GM12878 (cell line): Measurements from ENCODE around the gene PPL. TPM values are rescaled to one million over a fixed set of nuclear protein-coding genes. Genes with fewer than 3 reads are reported as not detected.

Source experiments
- ASH2L ChIP-seq: fragments of 300-600, 200-600 bp; sonication (generic); IDR thresholded peaks from 2 replicates; pipeline ENCODE4 v1.6.1; 2017; ENCODE audit warnings: low read depth, mild to moderate bottlenecking, borderline replicate concordance
- ATF2 ChIP-seq: IDR thresholded peaks from 2 replicates; pipeline ENCODE4 v1.6.1; 2012; ENCODE audit warnings: low read length, inconsistent platforms
- ATF7 ChIP-seq: fragments of 450-650 bp; IDR thresholded peaks from 2 replicates; pipeline ENCODE4 v1.6.1; 2016; ENCODE audit warnings: low read depth, mild to moderate bottlenecking
- BHLHE40 ChIP-seq, 2 experiments: fragments of 450-650 bp in 1 of 2; IDR thresholded peaks; 2 replicates each; pipeline ENCODE4 v1.6.1; 2011 to 2017; ENCODE audit warnings: low read depth in 2 of 2, borderline replicate concordance in 1 of 2, improper control_type of control experiment in 1 of 2, low read length in 1 of 2, mild to moderate bottlenecking in 1 of 2
- CREB1 ChIP-seq: IDR thresholded peaks from 2 replicates; pipeline ENCODE4 v1.6.1; 2012; ENCODE audit warnings: low read depth, mild to moderate bottlenecking, inconsistent platforms
- E2F4 ChIP-seq: IDR thresholded peaks from 2 replicates; pipeline ENCODE4 v1.6.1; 2012; ENCODE audit warnings: low read depth, low read length, improper control_type of control experiment
- EP300 ChIP-seq, 2 experiments: fragments of 150-350 bp in 1 of 2; IDR thresholded peaks; 2 replicates each; pipeline ENCODE4 v1.6.1; 2011 to 2012; ENCODE audit warnings: low read depth in 2 of 2, low read length in 2 of 2, borderline replicate concordance in 1 of 2, improper control_type of control experiment in 1 of 2, inconsistent platforms in 1 of 2; ENCODE audit not compliant: control insufficient read depth in 1 of 2
- EZH2 ChIP-seq: IDR thresholded peaks from 2 replicates; pipeline ENCODE4 v1.6.1; 2012; ENCODE audit warnings: low read depth, mild to moderate bottlenecking, control low read depth, inconsistent platforms, low read length, borderline replicate concordance; ENCODE audit not compliant: control insufficient read depth
- HDAC2 ChIP-seq: fragments of 200-600 bp; sonication (generic); IDR thresholded peaks from 2 replicates; pipeline ENCODE4 v1.6.1; 2017
- LARP7 ChIP-seq: fragments of 450-650 bp; IDR thresholded peaks from 2 replicates; pipeline ENCODE4 v1.6.1; 2017; ENCODE audit warnings: mild to moderate bottlenecking
- MEF2A ChIP-seq: IDR thresholded peaks from 2 replicates; pipeline ENCODE4 v1.6.1; 2011; ENCODE audit warnings: low read depth, mild to moderate bottlenecking, low read length, moderate library complexity; ENCODE audit not compliant: insufficient read depth
- MTA2 ChIP-seq: fragments of 450-650 bp; IDR thresholded peaks from 2 replicates; pipeline ENCODE4 v1.6.1; 2016; ENCODE audit warnings: low read depth, mild to moderate bottlenecking, moderate library complexity
- MYB ChIP-seq: fragments of 150-350 bp; IDR thresholded peaks from 2 replicates; pipeline ENCODE4 v1.6.1; 2014; ENCODE audit warnings: mild to moderate bottlenecking, low read depth, low read length, borderline replicate concordance
- NBN ChIP-seq: fragments of 450-650 bp; IDR thresholded peaks from 2 replicates; pipeline ENCODE4 v1.6.1; 2016
- NR2C2 ChIP-seq: IDR thresholded peaks from 2 replicates; pipeline ENCODE4 v1.6.1; 2011; ENCODE audit warnings: borderline replicate concordance, low read depth; ENCODE audit not compliant: control insufficient read depth, insufficient read length
- NR2F1 ChIP-seq: fragments of 450-650 bp; conservative IDR thresholded peaks from 2 replicates; pipeline ENCODE4 v1.6.1; 2017; ENCODE audit warnings: mild to moderate bottlenecking
- PML ChIP-seq: IDR thresholded peaks from 2 replicates; pipeline ENCODE4 v1.6.1; 2012; ENCODE audit warnings: low read length, inconsistent platforms
- POLR2AphosphoS2 ChIP-seq: IDR thresholded peaks from 2 replicates; pipeline ENCODE4 v1.6.1; 2011; ENCODE audit warnings: low read depth, mild to moderate bottlenecking, low read length, improper control_type of control experiment, moderate library complexity
- POU2F2 ChIP-seq: IDR thresholded peaks from 3 replicates; pipeline ENCODE4 v1.6.1; 2011; ENCODE audit warnings: low read depth, mild to moderate bottlenecking, low read length, borderline replicate concordance
- REST ChIP-seq: IDR thresholded peaks from 2 replicates; pipeline ENCODE4 v1.6.1; 2012; ENCODE audit warnings: mild to moderate bottlenecking, low read depth, low read length
- SIN3A ChIP-seq: IDR thresholded peaks from 2 replicates; pipeline ENCODE4 v1.6.1; 2012; ENCODE audit warnings: low read depth, low read length, improper control_type of control experiment
- SIX5 ChIP-seq: IDR thresholded peaks from 2 replicates; pipeline ENCODE4 v1.6.1; 2011; ENCODE audit warnings: mild to moderate bottlenecking, low read depth, low read length, moderate library complexity; ENCODE audit not compliant: severe bottlenecking
- ZNF384 ChIP-seq: IDR thresholded peaks from 2 replicates; pipeline ENCODE4 v1.6.1; 2012; ENCODE audit warnings: low read depth, mild to moderate bottlenecking, low read length, improper control_type of control experiment, borderline replicate concordance
- polyA plus RNA-seq, 11 experiments: library from polyadenylated mRNA; depleted of rRNA in 4 of 11; unstranded in 6 of 11; stranded (reverse) in 5 of 11; fragments of >200 nt; fragmentation: Nextera tagmentation in 4 of 11; fragmentation: Illumina TruSeq in 1 of 11; extraction: Ambion mirVana in 4 of 11; extraction: Trizol in 1 of 11; gene quantifications; 1 replicate in 1 of 11; 2 replicates in 10 of 11; pipeline versions ENCODE4 v1.2.1 to v1.2.3, GENCODE V29; 2011 to 2016; ENCODE audit warnings: inconsistent platforms in 2 of 11, missing spikeins in 2 of 11, low read depth in 1 of 11
- total RNA-seq, 4 experiments: library from RNA; depleted of rRNA in 3 of 4; stranded (reverse); fragments of >200 nt in 3 of 4; fragmentation: Illumina TruSeq in 1 of 4; extraction: Trizol in 1 of 4; gene quantifications; 2 replicates each; pipeline versions ENCODE4 v1.2.1 to v1.2.3, GENCODE V29; 2013 to 2021

PPL gene
- total and polyA plus RNA-seq, 10 of the 15 experiments (the other 5 are each of a cell fraction or from before 2014, with no cell fraction given), result 0.03 to 0.47 (median 0.05) TPM; not detected in 2

GRCh38 chr16:4846901-4847773 is 89.8 kb downstream of the PPL start, which contains the start of the genes GLYR1 and UBN1 (continued):
- peak; percentile 93 for TF ChIP-seq CREB1
- no peak for TF ChIP-seq EP300 (IDR thresholded peaks at IDR 0.05; ENCODE audit: borderline replicate concordance in 1 of 2, control insufficient read depth in 1 of 2, low read depth in 2 of 2, low read length in 2 of 2)
- TF ChIP-seq REST, result no peak
- no peak for TF ChIP-seq ZNF384
- TF ChIP-seq EZH2, result no peak
- TF ChIP-seq LARP7, result peak; percentile 88
- no peak for TF ChIP-seq MYB
- TF ChIP-seq ATF2, result no peak
- 0 out of 2 replicates have a peak, but pooled peaks have one; percentile 12 for TF ChIP-seq NR2F1
- no peak for TF ChIP-seq E2F4
- 0 out of 2 replicates have a peak, but pooled peaks have one; percentile 56 for TF ChIP-seq ASH2L
- TF ChIP-seq POU2F2, result peak; percentile 58; the same call in 1 of the 3 replicates
- TF ChIP-seq ATF7, result peak; percentile 86
- peak; percentile 81 for TF ChIP-seq NBN
- no peak for TF ChIP-seq MTA2
- peak; percentile 48; the same call in 1 of the 2 replicates for TF ChIP-seq POLR2AphosphoS2
- no peak for TF ChIP-seq MEF2A
- TF ChIP-seq NR2C2, result no peak
- no peak for TF ChIP-seq HDAC2
- peak; percentile 64; the same call in 1 of the 2 replicates for TF ChIP-seq PML
- 0 out of 2 replicates have a peak, but pooled peaks have one; percentile 62 for TF ChIP-seq SIN3A
- TF ChIP-seq BHLHE40 (IDR thresholded peaks at IDR 0.05; ENCODE audit: borderline replicate concordance in 1 of 2, low read depth in 2 of 2, low read length in 1 of 2), result peak; percentile 94 to 99
- TF ChIP-seq SIX5, result peak; percentile 36
